Stimulated activated CD8-positive, alpha-beta memory T cell treated with anti-CD3 and anti-CD28 coated beads, Interleukin-15, amount 100 ng/mL, for 48 hours (primary cell): ENCODE data around the gene JAZF1.
"Not testable (repeated sequence)": the region's sequence is repeated elsewhere in the genome, so short reads cannot be mapped to it uniquely, and the experiment has no call there.

Experiments
- DNase-seq, 2 donors: peaks; one replicate each; pipeline ENCODE4 v3.0.0-alpha.2; 2020; ENCODE audit warnings: low read depth in 2 of 2

The JAZF1 gene

GRCh38 chr7:27941522-27941921 lies 239.1 kb downstream of the JAZF1 start:
- no peak for DNase-seq

GRCh38 chr7:27940341-27940740 lies 240.3 kb downstream of the JAZF1 start:
- no peak for DNase-seq

GRCh38 chr7:27939893-27940292 lies 240.7 kb downstream of the JAZF1 start:
- DNase-seq, result no peak

DNA sequence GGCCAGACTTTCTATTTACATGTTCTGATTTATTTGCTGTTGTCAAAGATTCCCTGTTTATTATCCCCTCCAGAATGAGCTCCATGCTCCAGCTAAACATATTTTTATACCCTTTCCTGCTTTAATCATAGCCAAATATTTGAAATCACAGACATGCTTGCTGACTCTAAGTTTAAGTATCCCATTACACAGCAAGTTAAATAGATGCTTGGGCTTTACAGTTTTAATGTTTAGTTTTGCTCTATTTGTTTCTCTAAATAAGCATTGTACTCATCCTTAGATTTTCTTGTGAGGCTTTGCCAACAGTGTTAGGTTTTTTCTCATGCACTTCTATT lies 243.9 kb downstream of the JAZF1 start:
- DNase-seq, result no peak

DNA sequence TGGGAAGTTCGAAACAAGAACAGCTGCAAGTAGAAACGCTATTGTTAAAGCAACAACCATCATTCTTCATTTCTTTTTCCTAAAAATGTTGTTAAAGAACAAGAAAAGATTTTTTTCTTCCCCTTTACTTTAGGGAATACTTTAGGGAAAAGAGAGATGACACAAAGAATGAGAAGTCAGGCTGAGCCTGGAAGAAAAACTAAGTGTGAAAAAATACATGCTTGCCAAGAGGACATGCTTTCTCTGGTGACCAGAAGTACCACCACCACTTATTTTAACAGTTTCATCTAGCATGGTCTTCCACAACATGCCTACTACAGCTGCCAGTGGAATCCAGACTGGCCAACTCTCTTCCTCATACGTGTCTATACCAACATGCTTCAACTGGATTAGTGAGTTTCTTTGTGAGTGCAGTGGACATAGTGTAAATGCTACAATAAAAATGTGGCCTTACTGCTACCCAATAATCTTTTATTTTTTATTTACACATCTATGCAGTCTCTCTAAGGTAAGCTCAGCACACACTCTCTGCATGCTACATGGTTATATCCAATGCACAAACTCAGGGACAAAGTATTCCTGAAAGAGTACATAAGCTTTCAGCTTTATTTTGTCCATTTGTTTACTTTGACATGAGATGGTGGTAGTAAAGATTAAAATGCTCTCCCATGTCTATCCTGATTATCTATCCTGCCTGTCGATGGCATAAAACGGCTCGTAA lies 244.4 kb downstream of the JAZF1 start:
- no peak for DNase-seq

GRCh38 chr7:27933671-27934565 lies 246.7 kb downstream of the JAZF1 start:
- DNase-seq, result no peak

- no peak for DNase-seq
Measured at GRCh38 chr7:27930910-27931476, 249.6 kb downstream of the JAZF1 start.

GRCh38 chr7:27929127-27929526 lies 251.5 kb downstream of the JAZF1 start:
- no peak for DNase-seq

DNA sequence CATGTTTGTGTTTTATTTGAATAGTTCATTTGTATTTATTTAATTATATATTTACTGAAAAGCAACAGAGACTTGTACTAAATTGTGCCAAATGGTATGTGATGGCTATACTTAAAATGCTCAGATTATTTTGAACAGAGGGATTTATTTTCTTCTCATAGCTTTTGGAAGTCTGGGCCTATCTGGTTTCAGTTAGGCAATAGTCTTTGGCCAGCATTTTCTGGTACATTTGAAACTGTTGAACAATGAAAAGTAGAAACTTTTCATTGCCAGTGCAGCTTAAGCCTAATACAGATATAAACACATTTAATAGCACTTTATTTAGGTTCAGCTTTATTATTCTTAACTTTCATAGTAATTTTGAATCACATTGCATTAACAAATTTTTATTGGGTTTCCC lies 252.6 kb downstream of the JAZF1 start:
- DNase-seq, result no peak

DNA sequence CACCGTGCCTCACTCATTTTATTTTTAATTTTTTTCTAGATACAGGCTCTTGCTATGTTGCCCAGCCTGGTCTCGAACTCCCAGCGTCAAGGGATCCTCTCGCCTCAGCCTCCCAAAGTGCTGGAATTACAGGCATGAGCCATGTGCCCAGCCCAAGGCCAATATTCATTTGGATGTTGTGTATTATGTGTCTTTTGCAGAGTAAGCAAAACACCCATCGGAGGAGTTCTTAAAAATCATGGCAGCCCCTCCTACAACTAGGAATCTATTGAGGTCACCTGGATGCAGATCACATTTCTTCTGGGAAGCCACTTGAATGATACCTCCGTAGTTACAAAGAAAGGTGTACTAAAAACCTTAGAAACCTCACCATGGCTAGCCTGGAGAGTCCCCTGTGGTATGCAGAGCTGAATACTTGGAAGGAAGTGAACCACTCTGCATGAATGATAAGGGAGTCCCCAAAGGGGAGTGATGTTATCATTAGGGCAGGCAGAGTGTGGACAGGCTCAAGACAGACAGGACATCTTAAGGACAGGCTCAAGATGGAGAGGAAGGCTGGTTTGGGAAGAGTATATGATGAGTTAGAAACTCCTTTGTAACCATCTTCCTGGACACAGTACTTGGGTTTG lies 254.9 kb downstream of the JAZF1 start:
- no peak for DNase-seq

- no peak for DNase-seq
Measured at GRCh38 chr7:27923642-27923980, 257.0 kb downstream of the JAZF1 start.

- no peak for DNase-seq
Measured at GRCh38 chr7:27922907-27923641, 257.5 kb downstream of the JAZF1 start.

DNA sequence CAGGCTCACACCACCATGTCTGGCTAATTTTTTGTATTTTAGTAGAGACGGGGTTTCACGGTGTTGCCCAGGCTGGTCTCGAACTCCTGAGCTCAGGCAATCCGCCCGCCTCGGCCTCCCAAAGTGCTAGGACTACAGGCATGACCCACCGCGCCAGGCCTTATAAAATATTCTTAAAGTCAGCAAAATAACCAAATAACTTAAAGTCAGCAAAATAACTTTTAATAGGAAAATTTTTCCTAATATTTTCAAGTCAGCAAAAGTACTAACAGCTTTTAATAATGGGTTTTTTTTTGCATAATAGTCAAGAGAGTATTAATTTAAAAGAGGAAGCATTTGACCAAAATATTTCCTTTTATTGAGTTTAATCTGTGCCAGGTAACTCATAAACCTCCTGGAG lies 258.2 kb downstream of the JAZF1 start:
- not testable (repeated sequence) for DNase-seq

- no peak for DNase-seq
Measured at GRCh38 chr7:27921081-27921836, 259.3 kb downstream of the JAZF1 start.

GRCh38 chr7:27920281-27920946 lies 260.2 kb downstream of the JAZF1 start:
- no peak for DNase-seq

- DNase-seq, result no peak
Measured at GRCh38 chr7:27918503-27918902, 262.1 kb downstream of the JAZF1 start.

DNA sequence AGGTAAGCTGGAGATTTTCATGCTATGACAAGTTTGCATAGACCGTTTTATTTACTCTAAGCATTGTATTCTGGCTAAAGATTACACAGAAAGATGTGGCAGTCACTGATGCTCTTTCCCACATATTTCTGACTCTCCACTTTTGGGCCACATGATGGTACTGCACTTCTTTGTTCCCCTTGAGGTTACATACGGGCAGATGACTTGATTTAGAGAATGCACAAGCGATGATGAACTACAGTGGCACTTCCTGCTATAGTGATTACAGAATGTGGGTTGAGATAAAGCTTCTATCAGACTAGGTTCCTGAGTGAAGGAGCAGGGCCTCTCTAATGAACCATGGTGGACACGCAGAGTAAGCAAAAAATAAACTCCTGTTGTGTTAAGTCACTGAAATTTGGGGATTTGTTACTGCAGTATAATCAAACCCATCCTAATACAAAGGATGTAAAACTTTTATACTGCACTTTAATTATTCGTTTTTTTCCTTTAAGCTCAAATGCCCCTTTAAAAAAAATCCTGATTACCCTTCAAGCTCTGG lies 262.8 kb downstream of the JAZF1 start:
- no peak for DNase-seq

DNA sequence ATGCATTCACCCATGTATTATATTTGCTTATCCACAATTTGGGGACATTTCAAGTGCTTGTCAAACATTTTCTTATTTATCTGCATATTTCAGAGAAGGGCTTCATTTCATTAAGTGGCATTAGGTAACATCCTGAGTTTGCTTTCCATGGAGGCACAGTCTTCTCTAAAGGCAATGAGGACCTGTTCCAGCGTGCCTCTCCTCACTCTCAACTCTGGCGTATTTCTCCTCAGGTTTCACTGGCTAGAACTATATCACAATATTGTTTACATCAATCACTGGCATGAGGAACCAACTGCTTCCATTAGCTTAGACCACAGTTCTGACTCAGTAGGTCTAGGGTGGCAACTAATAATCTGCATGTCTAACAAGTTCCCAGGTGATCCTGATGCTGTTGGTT lies 263.5 kb downstream of the JAZF1 start:
- no peak for DNase-seq

DNA sequence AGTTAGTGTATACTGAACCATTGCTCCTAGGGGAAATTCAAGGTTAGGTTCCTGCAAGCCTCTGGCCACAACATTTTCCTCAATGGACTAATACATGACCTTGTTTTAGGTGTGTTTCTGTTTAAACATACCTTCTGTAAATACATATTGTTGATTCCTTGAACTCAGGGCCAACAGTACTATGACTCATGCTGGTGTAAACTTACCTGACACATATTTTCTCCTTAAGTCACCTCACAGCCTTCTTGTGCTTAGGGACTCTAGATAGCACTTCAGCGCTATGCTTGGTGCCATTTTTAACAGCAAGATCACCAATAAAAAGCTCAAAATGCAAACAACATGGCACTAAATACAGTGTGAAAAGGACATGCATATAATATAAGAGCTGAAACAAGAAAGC lies 264.2 kb downstream of the JAZF1 start:
- DNase-seq, result no peak

DNA sequence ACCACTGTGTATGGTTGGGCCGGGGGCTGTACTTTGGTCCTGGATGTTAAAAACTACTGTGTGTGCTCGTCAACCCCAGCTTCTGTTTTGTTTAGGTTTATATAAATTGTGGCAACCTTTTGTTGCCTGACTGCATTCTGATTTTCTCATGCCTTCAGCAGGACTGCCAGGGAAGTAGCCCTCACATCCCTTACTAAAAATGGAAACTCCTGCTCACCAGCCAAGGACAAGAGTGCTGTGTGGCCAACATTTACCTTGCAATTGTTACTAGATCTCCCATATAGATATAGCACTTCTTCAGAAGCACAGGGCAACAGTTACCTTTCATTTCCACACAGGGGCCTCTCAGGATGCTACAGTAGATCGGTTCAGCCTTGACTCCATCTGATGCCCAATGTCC lies 266.2 kb downstream of the JAZF1 start:
- DNase-seq, result no peak
